ENCODE measurements around the gene RPL11.

Gene RPL11

DNA sequence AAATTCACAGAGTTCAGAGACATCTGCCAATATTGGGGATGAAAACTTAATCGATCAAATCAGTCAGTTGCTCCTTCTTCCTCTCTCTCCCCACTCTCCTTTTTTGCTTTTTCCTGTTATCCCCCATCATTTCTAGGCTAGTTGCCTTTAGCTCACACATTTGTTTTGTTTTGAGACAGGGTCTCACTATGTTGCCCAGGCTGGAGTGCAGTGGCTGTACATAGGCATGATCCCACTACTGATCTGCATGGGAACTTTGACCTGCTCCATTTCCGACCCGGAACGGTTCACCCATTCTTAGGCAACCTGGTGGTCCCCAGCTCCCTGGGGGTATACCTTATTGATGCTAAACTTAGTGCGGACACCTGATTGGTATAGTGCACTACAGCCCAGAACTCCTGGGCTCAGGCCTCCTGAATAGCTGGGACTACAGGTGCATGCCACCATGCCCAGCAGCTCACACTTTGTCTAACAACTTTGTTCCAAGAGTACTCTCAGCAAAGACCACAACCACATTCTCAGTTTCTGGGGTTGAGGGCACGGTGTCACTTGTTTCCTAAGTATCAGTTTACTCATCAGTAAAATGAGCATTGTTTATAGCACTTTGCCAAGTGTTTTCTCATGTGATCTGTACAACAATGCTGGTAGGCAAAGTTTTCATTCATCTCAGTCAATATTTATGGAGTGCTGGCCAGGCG is 45.0 kb downstream of the RPL11 start:
- DNase-seq: no peak

DNA sequence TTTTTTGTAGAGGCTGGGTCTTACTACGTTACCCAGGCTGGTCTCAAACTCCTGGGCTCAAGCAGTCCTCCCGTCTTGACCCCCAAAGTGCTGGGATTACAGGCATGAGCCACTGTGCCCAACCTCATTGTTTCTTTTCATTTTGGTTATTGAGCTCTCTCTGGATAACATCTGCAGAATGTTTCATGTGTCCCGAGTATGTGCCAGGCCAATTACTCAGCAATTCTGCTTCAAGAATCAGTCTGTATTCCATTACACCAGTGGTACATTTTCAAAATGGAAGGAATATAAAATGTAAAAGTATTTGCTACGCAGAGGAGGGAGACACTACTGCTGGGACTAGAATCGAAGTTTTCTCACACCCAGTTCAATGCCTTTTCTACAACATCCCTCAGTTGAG is 50.0 kb downstream of the RPL11 start:
- DNase-seq: no peak

DNA sequence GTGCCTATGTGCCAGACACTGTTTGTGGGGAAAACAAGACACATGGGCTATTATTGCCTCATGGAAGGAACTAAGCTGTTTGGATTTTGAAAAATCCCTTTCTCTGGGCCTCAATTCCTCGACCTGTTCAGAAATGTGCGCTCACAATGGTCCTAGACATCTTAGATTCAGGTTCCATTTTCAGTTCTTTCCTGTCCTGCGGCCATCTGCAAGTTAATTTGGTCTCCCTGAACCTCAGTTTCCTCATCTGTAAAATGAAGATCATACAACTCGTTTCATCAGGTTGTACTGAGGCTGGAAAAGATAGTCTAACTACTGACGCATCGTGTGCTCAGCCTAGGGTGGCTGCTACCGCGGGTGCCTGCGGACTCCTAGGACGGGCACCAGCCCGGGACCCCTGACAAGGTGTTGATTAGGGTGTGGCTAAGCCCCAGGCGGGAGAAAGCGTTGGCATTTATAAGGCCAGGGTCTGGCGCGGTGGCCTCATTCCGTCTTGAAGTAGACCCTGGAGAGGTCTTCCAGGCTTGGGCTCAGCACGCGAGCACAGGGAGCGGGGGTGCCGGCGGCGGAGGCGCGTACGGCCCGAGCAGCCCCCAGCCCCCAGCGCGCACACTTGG is 51.2 kb downstream of the RPL11 start:
- DNase-seq: no peak

DNA sequence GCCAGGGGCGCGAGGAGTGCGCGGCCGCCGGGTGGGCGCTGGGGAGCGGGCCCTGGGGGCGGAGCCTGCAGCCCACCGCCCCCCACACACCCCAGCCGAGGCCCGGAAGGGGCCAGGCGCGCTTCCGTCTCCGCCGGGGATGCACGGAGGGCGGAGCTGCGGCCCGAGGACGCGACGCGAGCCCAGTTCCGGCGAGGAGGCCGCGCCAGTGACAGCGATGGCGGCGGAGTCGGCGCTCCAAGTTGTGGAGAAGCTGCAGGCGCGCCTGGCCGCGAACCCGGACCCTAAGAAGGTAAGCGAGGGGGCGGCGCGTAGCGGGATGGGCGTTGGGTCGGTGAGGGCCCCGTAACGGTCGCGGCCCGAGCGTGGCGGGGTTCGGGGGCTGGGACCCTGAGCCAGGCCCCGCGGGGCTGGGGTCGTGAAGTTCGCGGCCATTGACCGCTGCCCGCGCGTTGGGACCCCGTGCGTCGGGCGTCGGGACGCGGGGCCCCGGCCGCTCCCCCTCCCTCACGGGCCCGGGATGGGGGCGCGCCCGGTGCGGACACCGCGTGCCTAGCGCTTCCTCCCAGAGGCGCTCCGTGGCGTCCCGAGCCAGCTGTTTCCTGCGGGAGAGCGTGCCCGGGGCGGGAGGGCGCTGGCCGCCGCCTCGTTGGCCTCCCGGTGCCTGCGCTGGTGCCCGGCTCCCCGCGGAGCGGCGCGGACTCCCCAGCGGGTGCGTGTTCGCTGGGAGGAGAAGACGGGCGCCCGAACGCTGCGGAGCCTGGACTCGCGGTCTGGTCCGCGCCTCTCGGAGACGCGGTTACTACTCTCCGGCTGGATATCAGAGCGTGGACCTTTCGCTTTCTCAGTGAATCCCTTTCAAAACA is 51.9 kb downstream of the RPL11 start, which contains the start of gene ELOA:
Gene ELOA (plus strand): TSS at position 185 of the 866 bp plus-strand sequence. CDS start 33 bp downstream, at position 218.
- peak; percentile 73 to 79 for DNase-seq

DNA sequence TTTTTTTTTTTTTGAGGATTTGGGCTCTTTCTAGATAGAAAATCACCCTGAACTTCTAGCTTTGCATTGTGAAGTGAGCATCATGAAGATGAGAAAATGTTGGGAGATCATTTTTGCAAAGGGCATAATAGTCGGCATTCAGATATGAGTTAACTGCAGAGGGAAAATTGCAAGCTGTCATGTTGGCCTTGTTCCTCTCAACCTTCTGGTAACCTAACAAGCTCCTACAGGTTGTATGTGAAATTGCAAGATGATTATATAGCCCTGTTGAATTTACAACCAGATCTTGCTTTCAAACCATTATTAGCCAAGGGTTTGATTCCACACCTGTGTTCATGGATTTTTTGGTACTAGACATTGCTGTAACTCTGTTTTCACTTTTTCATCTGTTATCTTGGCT is 53.9 kb downstream of the RPL11 start:
- DNase-seq: no peak

All from stimulated activated CD4-positive, alpha-beta T cell treated with anti-CD3 and anti-CD28 coated beads, Interleukin-4, amount 100 ng/mL, for 4 hours (primary cell).